H9 (cell line): Measurements from ENCODE around the gene ARHGEF12. TPM values are rescaled to one million over a fixed set of nuclear protein-coding genes. Genes with fewer than 3 reads are reported as not detected.

Source experiments
- DNase-seq: peaks from one replicate; pipeline ENCODE4 v3.0.0-alpha.2; 2017
- H2AFZ ChIP-seq: one replicate; pipeline ENCODE4 v1.6.1; 2013; ENCODE audit warnings: mild to moderate bottlenecking, low read length, control low read depth, moderate library complexity
- H2AK5ac ChIP-seq: 2 replicates; pipeline ENCODE4 v1.6.1; 2013; ENCODE audit warnings: low read length, control low read depth, mixed read lengths; ENCODE audit not compliant: insufficient read length
- H2BK120ac ChIP-seq: one replicate; pipeline ENCODE4 v1.6.1; 2013; ENCODE audit warnings: low read depth, mild to moderate bottlenecking, low read length, control low read depth, inconsistent platforms; ENCODE audit not compliant: poor library complexity, severe bottlenecking
- H2BK12ac ChIP-seq: 2 replicates; pipeline ENCODE4 v1.6.1; 2013; ENCODE audit warnings: low read length, control low read depth, mixed read lengths, low read depth; ENCODE audit not compliant: insufficient read length
- H2BK15ac ChIP-seq: 2 replicates; pipeline ENCODE4 v1.6.1; 2013; ENCODE audit warnings: low read depth, low read length, control low read depth
- H2BK20ac ChIP-seq: one replicate; pipeline ENCODE4 v1.6.1; 2013; ENCODE audit warnings: low read depth, mild to moderate bottlenecking, low read length, control low read depth, inconsistent platforms; ENCODE audit not compliant: poor library complexity, severe bottlenecking
- H2BK5ac ChIP-seq: 2 replicates; pipeline ENCODE4 v1.6.1; 2013; ENCODE audit warnings: low read length, control low read depth, mixed read lengths; ENCODE audit not compliant: insufficient read length
- H3K14ac ChIP-seq: 2 replicates; pipeline ENCODE4 v1.6.1; 2013; ENCODE audit warnings: low read length, control low read depth; ENCODE audit not compliant: insufficient read depth
- H3K18ac ChIP-seq: 2 replicates; pipeline ENCODE4 v1.6.1; 2013; ENCODE audit warnings: low read depth, mild to moderate bottlenecking, mixed read lengths, low read length, control low read depth; ENCODE audit not compliant: insufficient read length
- H3K23ac ChIP-seq: 2 replicates; pipeline ENCODE4 v1.6.1; 2013; ENCODE audit warnings: low read length, control low read depth, mixed read lengths, low read depth; ENCODE audit not compliant: insufficient read length
- H3K23me2 ChIP-seq: 2 replicates; pipeline ENCODE4 v1.6.1; 2013; ENCODE audit warnings: low read depth, mild to moderate bottlenecking, mixed read lengths, low read length, control low read depth; ENCODE audit not compliant: insufficient read length, poor library complexity, severe bottlenecking
- H3K27ac ChIP-seq: 2 replicates; pipeline ENCODE4 v1.5.1; 2013; ENCODE audit warnings: low read length, control low read depth, mixed read lengths, low read depth; ENCODE audit not compliant: insufficient read length
- H3K27me3 ChIP-seq: 2 replicates; pipeline ENCODE4 v1.6.1; 2013; ENCODE audit warnings: low read length, control low read depth, inconsistent platforms; ENCODE audit not compliant: insufficient read depth
- H3K4ac ChIP-seq: 2 replicates; pipeline ENCODE4 v1.6.1; 2013; ENCODE audit warnings: low read depth, mild to moderate bottlenecking, control low read depth, inconsistent platforms, low read length, moderate library complexity
- H3K4me1 ChIP-seq: 2 replicates; pipeline ENCODE4 v1.6.1; 2013; ENCODE audit warnings: low read length, control low read depth, inconsistent platforms; ENCODE audit not compliant: insufficient read depth
- H3K4me2 ChIP-seq: 2 replicates; pipeline ENCODE4 v1.6.1; 2013; ENCODE audit warnings: low read length, control low read depth, mixed read lengths; ENCODE audit not compliant: insufficient read length, insufficient read depth
- H3K56ac ChIP-seq: 2 replicates; pipeline ENCODE4 v1.6.1; 2013; ENCODE audit warnings: low read depth, mild to moderate bottlenecking, mixed read lengths, low read length, control low read depth; ENCODE audit not compliant: insufficient read length
- H3K79me1 ChIP-seq: 2 replicates; pipeline ENCODE4 v1.6.1; 2013; ENCODE audit warnings: low read depth, mild to moderate bottlenecking, moderate library complexity, low read length, control low read depth, inconsistent platforms; ENCODE audit not compliant: insufficient read depth, poor library complexity, severe bottlenecking
- H3K79me2 ChIP-seq: 2 replicates; pipeline ENCODE4 v1.6.1; 2013; ENCODE audit warnings: low read length, control low read depth, inconsistent platforms; ENCODE audit not compliant: insufficient read depth
- H3K9ac ChIP-seq: 2 replicates; pipeline ENCODE4 v1.6.1; 2013; ENCODE audit warnings: low read length, control low read depth, mixed read lengths; ENCODE audit not compliant: insufficient read length; ENCODE audit errors: extremely low read depth
- H3K9me3 ChIP-seq: one replicate; pipeline ENCODE4 v1.6.1; 2013; ENCODE audit warnings: low read depth, low read length, inconsistent platforms; ENCODE audit not compliant: control insufficient read depth
- H3T11ph ChIP-seq: one replicate; pipeline ENCODE4 v1.6.1; 2013; ENCODE audit warnings: mild to moderate bottlenecking, low read length, control low read depth, inconsistent platforms
- H4K20me1 ChIP-seq: one replicate; pipeline ENCODE4 v1.6.1; 2013; ENCODE audit not compliant: control insufficient read depth, insufficient read length, insufficient read depth
- H4K5ac ChIP-seq: 2 replicates; pipeline ENCODE4 v1.6.1; 2013; ENCODE audit warnings: low read depth, mild to moderate bottlenecking, mixed read lengths, low read length, control low read depth; ENCODE audit not compliant: insufficient read length
- H4K8ac ChIP-seq: replicated peaks from 2 replicates; pipeline ENCODE4 v1.6.1; 2013; ENCODE audit warnings: low read length, control low read depth, mixed read lengths, low read depth; ENCODE audit not compliant: insufficient read length
- H4K91ac ChIP-seq: 2 replicates; pipeline ENCODE4 v1.6.1; 2013; ENCODE audit warnings: low read depth, mild to moderate bottlenecking, moderate library complexity, mixed read lengths, low read length, control low read depth; ENCODE audit not compliant: insufficient read length
- H3K27ac Mint-ChIP-seq, 3 experiments: 2 replicates in 2 of 3; 3 replicates in 1 of 3; pipeline ENCODE4 v1.8.0; 2020 to 2021; ENCODE audit warnings: mixed read lengths in 3 of 3, mild to moderate bottlenecking in 1 of 3, moderate library complexity in 1 of 3
- H3K27me3 Mint-ChIP-seq: 2 replicates; pipeline ENCODE4 v1.8.0; 2021; ENCODE audit warnings: low read depth, mild to moderate bottlenecking, moderate library complexity, mixed read lengths
- H3K36me3 Mint-ChIP-seq, 3 experiments: 2 replicates in 2 of 3; 3 replicates in 1 of 3; pipeline ENCODE4 v1.8.0; 2020 to 2021; ENCODE audit warnings: low read depth in 3 of 3, mixed read lengths in 3 of 3; ENCODE audit not compliant: insufficient read depth in 1 of 3
- H3K4me1 Mint-ChIP-seq, 2 experiments: 2 replicates each; pipeline ENCODE4 v1.8.0; 2020; ENCODE audit warnings: mixed read lengths in 2 of 2
- H3K4me3 Mint-ChIP-seq, 2 experiments: 2 replicates in 1 of 2; 3 replicates in 1 of 2; pipeline ENCODE4 v1.8.0; 2020 to 2021; ENCODE audit warnings: mild to moderate bottlenecking in 2 of 2, mixed read lengths in 2 of 2, moderate library complexity in 1 of 2
- H3K9me3 Mint-ChIP-seq, 2 experiments: 2 replicates in 1 of 2; 3 replicates in 1 of 2; pipeline ENCODE4 v1.8.0; 2020; ENCODE audit warnings: mild to moderate bottlenecking in 2 of 2, mixed read lengths in 2 of 2, moderate library complexity in 1 of 2
- CTCF ChIP-seq: fragments of 200-600 bp; sonication (generic); conservative IDR thresholded peaks from 3 replicates; pipeline ENCODE4 v1.8.0; 2021; ENCODE audit warnings: antibody characterized with exemption, mild to moderate bottlenecking
- WGBS: extraction: QIAGEN DNeasy Blood & Tissue Kit; methylation state at CpG from one replicate; pipeline ENCODE4 v1.1.7; 2013; ENCODE audit warnings: missing lambda C conversion rate, low lambda C conversion rate, mixed read lengths; ENCODE audit not compliant: insufficient read length; ENCODE audit errors: extremely low coverage; 5-methylcytosine and 5-hydroxymethylcytosine counted together
- total RNA-seq: library from RNA; stranded (reverse); gene quantifications from 2 replicates; pipeline ENCODE4 v1.2.1, GENCODE V29; 2021

Gene ARHGEF12
- total RNA-seq, 1 experiment from 2014 or later = 27.0 TPM

- H3K4me1 Mint-ChIP-seq = peaks cover 22 to 31% of the 10 kb centered on the region in 2 experiments
- Histone ChIP-seq H3K18ac (no peak overlapping the region), H3K4me1 (no peaks in the 10 kb centered on the region; the same call in 1 of the 2 replicates), H4K5ac (no peak overlapping the region), H3K23me2 (no peaks in the 10 kb centered on the region), H3K4ac (no peak overlapping the region), H2AFZ (no peak overlapping the region), H3K9ac (no peak overlapping the region), H3K9me3 (no peaks in the 10 kb centered on the region), H2BK120ac (no peak overlapping the region), H3K23ac (no peak overlapping the region), H2BK12ac (no peak overlapping the region), H3K27ac (no peak overlapping the region), H2BK5ac (no peak overlapping the region), H3K79me1 (peaks cover 10% of the 10 kb centered on the region), H3K14ac (no peak overlapping the region), H4K8ac (no peak overlapping the region), H3K56ac (no peak overlapping the region), H2BK15ac (no peak overlapping the region), H3K79me2 (peaks cover 10% of the 10 kb centered on the region; the same call in 1 of the 2 replicates), H3T11ph (no peak overlapping the region), H3K4me2 (no peak overlapping the region), H4K91ac (no peak overlapping the region), H2BK20ac (no peak overlapping the region), H4K20me1 (no peaks in the 10 kb centered on the region), H3K27me3 (no peaks in the 10 kb centered on the region), H2AK5ac (no peak overlapping the region)
- WGBS = no CpG with 5 or more reads among the region's 6 CpGs
- no peaks in the 10 kb centered on the region for H3K27me3 Mint-ChIP-seq
- no peak overlapping the region for H3K4me3 Mint-ChIP-seq
- no peaks in the 10 kb centered on the region for H3K9me3 Mint-ChIP-seq
- H3K27ac Mint-ChIP-seq = no peak overlapping the region
- no peak for TF ChIP-seq CTCF
- H3K36me3 Mint-ChIP-seq = peaks cover 0 to 4% (median 0%) of the 10 kb centered on the region in 3 experiments; a peak in 1 of 7 replicates
- no peak for DNase-seq
These were observed 16.2 kb downstream of the ARHGEF12 start for GRCh38 chr11:120352405-120352804.
